Measurements from ENCODE around the gene FBXO31.
A peak's percentile ranks its signal among the peaks of the same experiment; 100 is the strongest.

Gene FBXO31

GRCh38 chr16:87384162-87384874, 742 bp upstream of the FBXO31 start:
- no peaks in the 10 kb centered on the region for H4K20me1 ChIP-seq (ENCODE audit: insufficient read depth, low read length)
- TF ChIP-seq CTCF (IDR thresholded peaks at IDR 0.05; ENCODE audit: low read length) (no peak), EZH2 (IDR thresholded peaks at IDR 0.05; ENCODE audit: borderline replicate concordance, low read length) (no peak)
- H3K4me1 ChIP-seq (ENCODE audit: insufficient read depth, low read length, severe bottlenecking) = peaks cover 54% of the 10 kb centered on the region
- H3K4me2 ChIP-seq (ENCODE audit: low read length) = peak overlapping the region; percentile 69
- H3F3A ChIP-seq (ENCODE audit: insufficient read depth, low read length) = no peaks in the 10 kb centered on the region
- H3K9me2 ChIP-seq (ENCODE audit: low read depth, low read length) = no peaks in the 10 kb centered on the region
- H3K27me3 ChIP-seq (ENCODE audit: insufficient read depth, low read length) = no peaks in the 10 kb centered on the region
- H3K9ac ChIP-seq (ENCODE audit: low read length) = peak overlapping the region; percentile 69
- no peak overlapping the region for H2AFZ ChIP-seq (ENCODE audit: low read length)
- peaks cover 24% of the 10 kb centered on the region for H3K79me2 ChIP-seq (ENCODE audit: insufficient read depth, low read length)
- peaks cover 5% of the 10 kb centered on the region; the same call in 1 of the 2 replicates for H3K36me3 ChIP-seq (ENCODE audit: insufficient read depth, low read length)
- peak overlapping the region; percentile 88 for H3K4me3 ChIP-seq (ENCODE audit: low read depth, low read length, poor library complexity, severe bottlenecking)
- H3K27ac ChIP-seq (ENCODE audit: low read depth, low read length, poor library complexity, severe bottlenecking) = peak overlapping the region; percentile 71
- no peaks in the 10 kb centered on the region for H3K9me3 ChIP-seq (ENCODE audit: low read length)

DNA sequence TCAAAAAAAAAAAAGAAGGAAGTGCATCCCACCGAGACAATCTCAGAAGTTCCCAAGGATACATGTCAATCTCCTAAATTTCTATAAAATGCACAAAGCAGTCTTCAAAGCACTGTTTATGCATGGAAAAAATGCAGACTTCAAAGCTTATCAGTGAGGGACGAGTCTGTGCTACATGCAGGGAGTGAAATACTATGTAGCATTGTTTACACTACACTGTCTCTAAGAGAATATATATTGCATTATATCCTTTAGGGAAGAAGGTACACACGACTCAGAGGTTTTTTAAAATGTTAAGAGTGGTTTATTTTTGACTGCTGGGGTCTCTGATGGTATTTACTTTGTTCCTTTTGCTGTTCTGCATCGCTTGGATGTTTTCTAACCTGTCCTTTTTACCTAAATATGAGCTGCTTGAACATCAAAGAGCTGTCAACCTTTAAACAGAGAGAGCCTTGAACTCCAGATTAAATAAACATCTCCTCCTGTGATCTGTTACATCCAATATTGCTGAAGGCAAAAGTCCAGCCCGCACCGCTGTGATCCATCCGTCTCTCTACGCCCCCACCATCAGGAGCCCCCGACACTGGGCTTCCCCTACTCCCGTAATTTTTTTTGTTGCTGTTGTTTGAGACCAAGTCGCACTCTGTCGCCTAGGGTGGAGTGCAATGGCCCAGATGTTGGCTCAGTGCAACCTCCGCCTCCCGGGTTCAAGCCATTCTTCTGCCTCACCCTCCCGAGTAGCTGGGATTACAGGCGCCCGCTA, 1.4 kb downstream of the FBXO31 start:
- H3K27ac ChIP-seq (ENCODE audit: low read depth, low read length, poor library complexity, severe bottlenecking) = no peak overlapping the region
- H2AFZ ChIP-seq (ENCODE audit: low read length) = no peak overlapping the region
- H4K20me1 ChIP-seq (ENCODE audit: insufficient read depth, low read length) = no peaks in the 10 kb centered on the region
- peak overlapping the region; percentile 88 for H3K4me3 ChIP-seq (ENCODE audit: low read depth, low read length, poor library complexity, severe bottlenecking)
- no peaks in the 10 kb centered on the region for H3K9me2 ChIP-seq (ENCODE audit: low read depth, low read length)
- H3K9me3 ChIP-seq (ENCODE audit: low read length) = no peaks in the 10 kb centered on the region
- H3K27me3 ChIP-seq (ENCODE audit: insufficient read depth, low read length) = no peaks in the 10 kb centered on the region
- no peak for TF ChIP-seq EZH2 (IDR thresholded peaks at IDR 0.05; ENCODE audit: borderline replicate concordance, low read length)
- TF ChIP-seq CTCF (IDR thresholded peaks at IDR 0.05; ENCODE audit: low read length) = no peak
- peaks cover 33% of the 10 kb centered on the region for H3K4me1 ChIP-seq (ENCODE audit: insufficient read depth, low read length, severe bottlenecking)
- H3F3A ChIP-seq (ENCODE audit: insufficient read depth, low read length) = no peaks in the 10 kb centered on the region
- H3K9ac ChIP-seq (ENCODE audit: low read length) = peak overlapping the region; percentile 81
- H3K79me2 ChIP-seq (ENCODE audit: insufficient read depth, low read length) = peaks cover 37% of the 10 kb centered on the region
- peaks cover 9% of the 10 kb centered on the region for H3K36me3 ChIP-seq (ENCODE audit: insufficient read depth, low read length)
- peak overlapping the region; percentile 72 for H3K4me2 ChIP-seq (ENCODE audit: low read length)

DNA sequence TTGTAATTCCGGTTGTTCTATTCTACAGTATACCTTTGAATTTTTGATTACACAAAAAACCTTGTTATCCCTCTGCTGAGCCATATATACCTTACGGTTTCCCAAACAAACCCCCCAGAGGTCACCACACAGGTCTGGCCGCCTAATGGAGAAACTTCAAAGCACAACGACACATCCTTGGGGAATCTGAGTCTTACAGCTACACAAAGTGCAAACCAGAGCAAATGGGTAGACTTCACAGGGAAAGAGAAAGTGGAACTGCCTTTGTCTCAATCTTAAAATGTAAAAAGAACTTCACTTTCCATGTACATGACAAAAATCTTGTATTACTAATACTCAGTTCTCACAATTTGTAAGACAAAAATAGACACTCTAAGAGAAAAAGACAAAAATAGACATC, 2.7 kb downstream of the FBXO31 start:
- no peak for TF ChIP-seq EZH2 (IDR thresholded peaks at IDR 0.05; ENCODE audit: borderline replicate concordance, low read length)
- no peak for TF ChIP-seq CTCF (IDR thresholded peaks at IDR 0.05; ENCODE audit: low read length)
- H4K20me1 ChIP-seq (ENCODE audit: insufficient read depth, low read length) = no peaks in the 10 kb centered on the region
- no peaks in the 10 kb centered on the region for H3K27me3 ChIP-seq (ENCODE audit: insufficient read depth, low read length)
- H3F3A ChIP-seq (ENCODE audit: insufficient read depth, low read length) = no peaks in the 10 kb centered on the region
- no peaks in the 10 kb centered on the region for H3K9me3 ChIP-seq (ENCODE audit: low read length)
- H3K4me1 ChIP-seq (ENCODE audit: insufficient read depth, low read length, severe bottlenecking) = peaks cover 33% of the 10 kb centered on the region
- H3K36me3 ChIP-seq (ENCODE audit: insufficient read depth, low read length) = peaks cover 9% of the 10 kb centered on the region
- peak overlapping the region; percentile 88 for H3K4me3 ChIP-seq (ENCODE audit: low read depth, low read length, poor library complexity, severe bottlenecking)
- H3K9me2 ChIP-seq (ENCODE audit: low read depth, low read length) = no peaks in the 10 kb centered on the region
- H3K9ac ChIP-seq (ENCODE audit: low read length) = peak overlapping the region; percentile 35; the same call in 1 of the 2 replicates
- H2AFZ ChIP-seq (ENCODE audit: low read length) = no peak overlapping the region
- H3K27ac ChIP-seq (ENCODE audit: low read depth, low read length, poor library complexity, severe bottlenecking) = no peak overlapping the region
- H3K4me2 ChIP-seq (ENCODE audit: low read length) = peak overlapping the region; percentile 72
- H3K79me2 ChIP-seq (ENCODE audit: insufficient read depth, low read length) = peaks cover 47% of the 10 kb centered on the region
